OCI-LY3 (cell line): ENCODE data around the gene CTSO.

ENCODE experiments used
- CTCF ChIP-seq: fragments of 200-600, 300-600 bp; sonication (generic); IDR thresholded peaks from 2 replicates; pipeline ENCODE4 v1.5.1; 2014; ENCODE audit warnings: antibody characterized with exemption, low read length, low read depth
- EZH2phosphoT487 ChIP-seq: fragments of 200-600 bp; shearing (Covaris generic); IDR thresholded peaks from 2 replicates; pipeline ENCODE4 v1.6.1; 2018; ENCODE audit warnings: antibody characterized with exemption, mixed run types, low read depth

GRCh38 chr4:155964016-155964891 is 10.6 kb upstream of the CTSO start:
- TF ChIP-seq CTCF = no peak
- TF ChIP-seq EZH2phosphoT487 = no peak
